Embryonic facial prominence (tissue), 1 donor: ENCODE measurements around the gene PLEKHN1.
"Not testable (repeated sequence)": the region's sequence is repeated elsewhere in the genome, so short reads cannot be mapped to it uniquely, and the experiment has no call there.

ENCODE experiments used
- DNase-seq: peaks from one replicate; pipeline ENCODE4 v3.0.0-alpha.2; 2016; ENCODE audit errors: extremely low spot score

Gene PLEKHN1

DNA sequence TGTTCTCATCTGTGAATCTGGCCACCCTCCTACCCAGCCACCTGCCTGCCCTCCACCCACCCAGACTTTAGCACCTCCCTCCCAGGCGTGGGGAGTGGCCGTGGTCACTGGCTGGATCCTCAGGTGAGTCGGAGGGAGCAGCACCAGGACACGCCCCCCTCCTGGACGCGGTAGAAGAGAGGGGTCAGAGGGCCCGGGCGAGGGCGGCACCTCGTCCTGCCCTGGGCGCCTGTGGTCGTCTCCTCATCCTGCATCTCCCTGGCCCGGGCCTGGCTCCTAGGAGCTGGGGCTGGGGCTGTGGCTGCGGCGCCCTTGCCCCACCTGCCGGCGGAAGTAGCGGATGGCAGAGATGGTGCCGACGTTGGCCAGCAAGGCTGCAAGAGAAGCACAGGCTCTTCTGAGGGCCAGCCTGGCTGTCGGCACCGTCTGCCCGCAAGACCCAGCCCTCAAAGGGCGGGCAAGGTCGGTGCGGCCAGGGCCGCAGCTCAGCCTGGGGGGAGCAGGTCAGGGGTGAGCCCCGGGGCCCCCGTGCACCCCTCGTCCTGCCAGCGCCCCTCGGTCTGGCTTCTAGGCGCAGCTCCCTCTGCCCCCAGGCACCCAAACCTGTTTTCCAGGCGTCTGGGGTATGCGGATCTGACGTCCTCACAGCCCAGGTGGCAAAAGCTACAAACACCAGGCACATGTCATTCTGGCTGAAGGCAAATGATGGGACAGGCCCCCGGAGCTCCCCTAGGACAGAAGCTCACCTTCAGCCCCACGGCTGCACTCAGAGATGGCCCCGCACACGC, 9.8 kb downstream of the PLEKHN1 start:
- DNase-seq = no peak

DNA sequence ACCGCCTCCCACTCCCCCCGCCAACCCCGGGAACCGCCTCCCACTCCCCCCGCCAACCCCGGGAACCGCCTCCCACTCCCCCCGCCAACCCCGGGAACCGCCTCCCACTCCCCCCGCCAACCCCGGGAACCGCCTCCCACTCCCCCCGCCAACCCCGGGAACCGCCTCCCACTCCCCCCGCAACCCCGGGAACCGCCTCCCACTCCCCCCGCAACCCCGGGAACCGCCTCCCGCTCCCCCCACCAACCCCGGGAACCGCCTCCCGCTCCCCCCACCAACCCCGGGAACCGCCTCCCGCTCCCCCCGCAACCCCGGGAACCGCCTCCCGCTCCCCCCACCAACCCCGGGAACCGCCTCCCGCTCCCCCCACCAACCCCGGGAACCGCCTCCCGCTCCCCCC, 10.5 kb downstream of the PLEKHN1 start:
- not testable (repeated sequence) for DNase-seq

DNA sequence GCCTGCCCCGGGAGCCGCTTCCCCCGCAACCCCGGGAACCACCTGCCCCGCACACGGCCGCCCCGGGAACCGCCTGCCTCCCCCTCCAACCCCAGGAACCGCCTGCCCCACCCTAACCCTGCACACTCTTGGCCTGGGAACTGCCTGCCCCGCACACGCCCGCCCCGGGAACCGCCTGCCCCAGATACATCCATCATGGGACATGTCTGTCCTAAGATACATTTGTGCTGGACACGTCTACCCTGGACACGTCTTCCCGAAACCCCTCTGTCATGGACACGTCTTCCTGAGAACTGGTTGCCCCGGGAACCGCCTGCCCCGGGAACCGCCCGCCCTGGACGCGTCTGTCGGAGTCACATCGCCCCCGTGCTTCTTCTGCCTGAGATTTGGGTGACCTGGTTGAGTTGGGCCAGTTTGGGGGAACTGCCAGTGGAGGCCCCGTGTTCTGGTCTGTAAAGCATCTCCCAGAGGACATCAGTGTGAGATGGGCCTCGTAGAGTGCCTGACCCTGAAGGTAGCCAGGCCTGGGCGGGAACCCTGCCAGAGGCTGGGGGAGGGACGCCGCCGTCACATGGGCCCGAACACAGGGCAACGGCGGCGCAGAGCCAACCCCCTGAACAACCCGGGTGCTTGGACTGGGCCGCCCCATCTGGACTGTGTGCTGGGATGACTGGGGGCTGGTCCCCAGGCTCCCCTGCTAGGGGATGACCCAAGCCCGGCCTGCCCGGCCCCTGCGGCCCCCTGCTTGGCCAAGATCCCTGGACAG, 12.0 kb downstream of the PLEKHN1 start:
- no peak for DNase-seq

DNA sequence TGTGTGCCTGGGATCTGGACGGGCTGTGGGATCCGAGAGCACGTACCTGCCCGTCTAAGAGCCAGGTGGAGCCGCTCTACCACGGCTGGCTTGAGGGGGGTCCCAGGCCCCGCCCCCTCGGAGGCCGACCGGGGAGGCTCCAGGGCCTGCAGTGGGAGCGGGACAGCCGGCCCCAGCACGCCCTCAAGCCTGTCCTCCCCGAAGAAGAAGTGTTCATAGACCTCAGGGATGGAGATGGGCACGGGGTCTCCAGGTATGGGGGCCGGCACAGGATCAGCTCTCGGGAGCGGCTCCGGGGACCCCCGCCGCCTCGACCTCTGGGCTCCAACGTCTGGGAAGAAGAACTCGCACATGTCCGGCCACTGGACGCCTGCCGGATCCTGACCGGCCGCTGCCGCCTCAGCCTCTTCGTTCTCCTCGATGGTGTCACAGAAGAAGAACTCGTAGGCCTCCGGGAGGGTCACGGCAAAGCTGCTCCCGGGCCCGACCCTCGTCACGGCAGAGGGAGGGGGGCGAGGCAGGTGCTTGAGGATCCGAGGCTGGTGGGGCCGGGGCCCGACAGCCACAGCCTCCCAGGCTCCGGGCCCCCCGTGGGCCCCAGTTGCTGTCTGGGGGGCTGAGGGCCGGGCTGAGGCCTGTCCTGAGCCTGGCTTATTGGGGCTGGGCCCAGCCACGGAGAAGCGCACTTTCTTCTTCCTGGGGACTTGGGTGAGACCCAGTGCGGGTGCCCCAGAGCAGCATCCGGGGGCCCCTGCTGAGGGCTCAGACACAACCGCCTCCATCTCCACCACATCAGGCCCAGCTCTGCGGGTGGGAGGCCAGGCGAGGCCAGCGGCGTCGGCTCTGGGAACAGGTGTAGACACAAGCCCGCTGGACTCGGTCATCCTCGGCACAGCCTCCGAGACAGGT, 12.8 kb downstream of the PLEKHN1 start:
- no peak for DNase-seq

DNA sequence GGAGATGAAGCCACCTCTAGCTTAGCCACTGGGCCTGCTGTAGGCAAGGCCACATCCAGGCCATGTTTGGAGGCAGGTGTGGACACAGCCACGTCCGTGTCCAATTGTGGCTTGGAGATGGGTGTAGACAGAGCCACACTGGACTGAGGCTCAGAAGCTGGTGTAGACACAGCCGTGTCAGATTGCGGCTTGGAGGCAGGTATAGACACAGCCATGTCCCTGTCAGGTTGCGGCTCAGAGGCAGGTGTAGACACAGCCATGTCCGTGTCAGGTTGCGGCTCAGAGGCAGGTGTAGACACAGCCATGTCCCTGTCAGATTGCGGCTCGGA, 13.4 kb downstream of the PLEKHN1 start:
- DNase-seq = no peak

DNA sequence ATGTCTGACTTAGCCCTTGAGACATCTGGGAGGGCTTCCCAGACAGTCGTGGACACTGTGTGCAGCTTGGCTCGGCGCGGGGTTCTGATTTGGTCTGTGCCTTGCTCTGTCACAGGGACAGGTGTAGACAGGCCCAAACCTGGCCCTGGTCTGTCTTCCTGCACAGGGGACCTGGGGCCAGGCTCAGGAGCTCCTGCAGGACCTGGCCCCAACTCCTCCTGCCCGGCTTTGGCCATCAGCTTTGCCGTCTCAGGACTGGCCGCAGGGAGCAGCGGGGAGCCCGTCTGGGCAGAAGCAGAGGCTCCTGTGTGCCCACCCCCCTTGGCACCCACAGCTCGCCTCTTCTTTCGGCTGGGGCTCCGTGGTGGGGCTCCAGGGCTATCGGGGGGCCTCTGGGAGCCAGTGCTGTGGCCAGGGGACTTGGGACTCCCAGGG, 13.9 kb downstream of the PLEKHN1 start:
- no peak for DNase-seq

DNA sequence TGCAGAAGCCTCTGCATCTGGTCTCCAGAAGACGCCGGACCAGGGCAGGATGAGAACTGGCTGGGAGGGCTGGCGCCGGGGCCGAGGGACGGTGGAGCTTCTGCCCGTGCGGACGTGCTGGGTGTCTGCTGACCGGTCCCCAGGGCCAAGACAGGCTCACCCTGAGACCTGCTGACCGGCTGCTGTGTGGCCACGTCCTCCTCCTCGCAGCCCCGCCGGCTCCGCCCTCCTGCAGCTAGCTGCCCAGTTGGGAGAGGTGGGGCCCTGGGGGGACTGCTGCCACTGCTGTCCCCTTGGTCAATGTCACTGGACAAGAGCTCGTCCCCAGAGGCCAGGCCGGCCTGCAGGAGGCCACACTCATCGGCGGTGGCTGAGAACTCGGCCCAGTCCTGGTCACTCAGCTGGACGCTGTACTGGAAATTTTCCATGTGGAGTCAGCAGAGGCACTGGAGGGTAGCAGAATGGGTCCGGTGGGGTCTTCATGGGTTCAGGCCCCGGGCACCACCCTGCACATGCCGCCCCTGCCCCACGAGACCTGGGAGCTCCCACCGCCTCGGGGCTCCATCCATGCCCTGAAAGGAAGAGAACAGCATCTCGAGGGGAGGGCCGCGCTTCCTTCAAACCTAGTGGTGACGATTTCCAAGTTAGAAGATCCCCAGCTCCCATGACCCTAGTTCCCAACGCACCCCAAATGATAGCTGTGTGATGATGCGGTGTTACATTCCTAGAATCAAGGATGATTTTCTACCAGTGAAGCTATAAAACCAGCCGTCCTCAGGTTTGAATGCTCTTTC, 14.5 kb downstream of the PLEKHN1 start:
- DNase-seq = no peak

DNA sequence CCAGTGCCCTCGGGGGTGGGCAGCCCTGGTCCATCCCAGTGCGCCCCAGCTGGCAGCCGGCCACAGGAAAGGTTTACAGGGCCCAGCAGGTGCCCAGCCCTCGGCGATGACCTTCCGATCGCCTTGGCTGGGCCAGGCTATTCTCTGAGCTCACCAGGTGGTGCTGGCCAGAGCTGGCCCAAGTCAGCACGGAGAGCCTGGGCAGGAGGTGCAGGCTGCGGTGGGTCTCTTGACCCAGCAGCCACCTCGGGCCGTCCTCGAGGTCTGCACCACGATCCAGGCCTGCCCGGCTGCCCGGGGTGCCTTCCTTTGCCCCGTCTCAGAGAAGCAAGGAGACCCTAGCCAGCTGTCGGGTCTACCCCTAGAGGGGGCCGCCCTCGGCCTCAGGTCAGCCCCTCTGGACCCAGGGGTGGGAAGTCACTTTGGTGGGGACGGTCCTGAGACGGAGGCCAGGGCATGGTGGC, 15.2 kb downstream of the PLEKHN1 start:
- no peak for DNase-seq

DNA sequence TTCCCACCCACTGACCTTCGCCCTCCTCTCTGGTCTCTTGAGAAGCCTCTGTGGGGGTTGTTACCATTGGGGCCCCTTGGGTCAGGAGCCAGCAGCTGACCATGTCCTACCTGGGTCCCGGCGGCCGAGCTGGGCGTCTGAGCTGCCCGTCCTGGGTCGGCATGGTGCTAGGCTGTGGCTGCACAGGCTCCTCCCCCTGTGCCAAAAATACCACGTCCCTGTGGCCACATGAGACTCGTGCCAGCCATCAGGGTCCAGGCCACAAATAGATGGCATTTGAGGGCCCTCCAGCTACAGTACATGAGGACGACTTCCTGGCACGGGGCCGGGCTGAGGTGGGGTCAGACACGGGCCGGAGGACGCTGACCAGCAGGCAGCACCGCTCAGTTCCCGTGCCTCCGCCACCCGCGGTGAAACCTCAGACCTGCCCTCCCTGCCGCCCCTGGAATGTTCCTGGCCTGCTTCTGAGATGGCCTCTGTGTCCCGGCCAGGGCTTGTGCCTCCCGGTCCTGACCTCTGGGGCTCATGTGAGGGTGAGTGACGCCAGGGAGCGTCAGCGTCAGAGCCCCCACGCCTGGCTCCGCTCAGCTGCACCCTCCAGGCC, 15.8 kb downstream of the PLEKHN1 start, which contains the start of gene PERM1:
Gene PERM1, minus strand, starts transcription at position 139 of the 604 bp plus-strand sequence. CDS start 1,064 bp downstream, outside the sequence.
- DNase-seq = no peak

DNA sequence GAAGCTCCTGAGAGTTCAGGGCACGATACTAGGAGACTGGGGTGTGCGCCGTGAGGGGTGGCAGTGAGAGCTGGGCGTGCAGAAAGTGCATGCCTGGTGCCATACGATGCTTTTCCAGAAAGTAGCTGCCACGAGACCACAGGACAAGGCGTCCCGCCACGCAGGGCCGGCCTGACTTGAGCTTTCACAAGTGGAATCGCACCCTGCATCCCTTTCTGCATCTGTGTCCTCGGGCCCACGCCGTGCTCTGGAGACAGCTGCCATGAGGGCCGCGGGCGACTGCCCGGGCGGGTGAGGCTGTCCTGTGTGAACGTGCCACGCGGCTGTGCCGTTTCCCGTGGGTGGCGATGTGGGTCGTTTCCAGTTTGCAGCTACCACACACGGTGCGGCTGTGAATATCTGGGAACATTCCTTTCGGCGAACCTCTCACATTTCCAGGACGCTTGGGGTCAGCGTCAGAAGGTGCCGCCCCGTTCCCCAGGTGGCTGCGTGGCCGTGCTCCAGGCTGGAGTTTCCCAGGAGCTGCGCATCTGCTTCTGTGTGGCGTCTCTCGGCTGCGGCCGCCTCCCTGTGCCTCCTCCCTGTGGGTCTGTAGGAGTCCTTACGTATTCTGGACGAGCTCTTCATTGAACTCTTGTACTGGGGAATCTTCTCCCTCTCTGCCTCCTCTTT, 16.6 kb downstream of the PLEKHN1 start:
- no peak for DNase-seq

DNA sequence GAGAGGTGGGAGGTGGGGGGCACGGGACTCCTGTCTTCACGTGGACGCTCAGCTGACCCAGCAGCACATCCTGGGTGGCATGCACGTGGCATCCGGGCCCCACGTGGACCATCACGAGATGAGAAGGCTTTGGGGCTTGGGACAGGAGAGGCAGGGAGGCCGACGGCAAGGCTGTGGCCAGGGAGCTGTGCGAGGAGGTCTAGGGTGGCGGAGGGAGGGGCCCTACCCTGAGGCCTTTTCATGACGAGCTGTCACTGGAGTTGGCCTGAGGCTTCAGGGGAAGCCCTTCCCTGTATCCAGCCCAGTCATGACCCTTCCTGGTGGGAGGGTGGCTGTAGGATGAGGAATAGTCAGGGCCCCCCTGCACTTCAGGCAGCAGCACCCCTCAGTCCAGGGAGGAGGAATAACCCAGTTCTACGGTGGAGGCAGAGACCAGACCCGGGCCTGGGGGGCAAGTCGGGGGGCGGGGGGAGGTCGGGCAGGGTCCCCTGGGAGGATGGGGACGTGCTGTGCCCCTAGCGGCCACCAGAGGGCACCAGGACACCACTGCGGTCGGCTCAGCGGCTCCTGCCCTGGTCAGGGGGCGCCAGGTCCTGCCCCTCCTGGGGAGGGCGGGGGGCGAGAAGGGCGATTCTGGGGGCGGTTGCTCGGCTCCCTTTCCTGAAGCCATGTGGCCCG, 17.7 kb downstream of the PLEKHN1 start:
- DNase-seq = no peak

DNA sequence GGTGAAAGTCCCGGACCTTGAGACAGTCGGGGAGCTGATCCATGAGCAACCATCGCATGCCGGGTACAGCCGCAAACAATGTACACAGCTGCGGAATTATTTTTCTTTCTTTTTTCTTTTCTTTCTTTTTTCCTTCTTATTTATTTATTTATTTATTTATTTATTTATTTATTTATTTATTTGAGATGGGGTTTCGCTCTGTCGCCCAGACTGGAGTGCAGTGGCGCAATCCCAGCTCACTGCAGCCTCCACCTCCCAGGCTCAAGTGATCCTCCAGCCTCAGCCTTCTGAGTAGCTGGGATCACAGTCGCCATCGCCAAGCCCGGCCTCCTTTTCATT, 18.2 kb downstream of the PLEKHN1 start:
- DNase-seq = no peak

DNA sequence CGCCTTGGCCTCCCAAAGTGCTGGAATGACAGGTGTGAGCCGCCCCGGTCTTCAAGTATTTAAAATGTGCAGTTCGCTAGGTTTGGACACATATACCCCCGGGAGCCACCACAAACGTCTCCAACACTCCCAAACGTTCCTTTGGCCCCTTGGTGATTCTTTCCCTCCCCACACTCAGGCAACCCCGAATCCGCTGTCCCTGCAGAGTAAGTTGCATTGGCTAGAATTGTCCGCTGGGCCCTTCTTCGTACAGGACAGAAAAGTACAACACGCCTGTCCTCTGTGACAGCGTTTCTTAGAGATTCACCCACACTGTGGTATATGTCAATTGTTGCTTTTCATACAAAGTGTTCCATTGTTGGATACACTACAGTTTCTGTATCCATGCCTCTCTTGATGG, 18.8 kb downstream of the PLEKHN1 start:
- no peak for DNase-seq

DNA sequence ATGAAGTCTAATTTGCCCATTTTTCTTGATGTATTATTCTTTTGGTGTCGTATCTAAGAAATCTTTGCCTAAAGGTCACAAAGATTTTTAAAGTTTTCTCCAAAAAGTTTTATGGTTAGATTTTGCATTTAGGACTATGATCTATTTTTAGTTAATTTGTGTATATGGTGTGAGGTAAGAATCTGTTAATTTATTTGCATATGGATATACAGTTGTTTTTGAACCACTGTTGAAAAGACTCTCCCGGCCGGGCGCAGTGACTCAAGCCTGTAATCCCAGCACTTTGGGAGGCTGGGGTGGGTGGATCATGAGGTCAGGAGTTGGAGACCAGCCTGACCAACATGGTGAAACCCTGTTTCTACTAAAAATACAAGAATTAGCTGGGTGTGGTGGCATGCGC, 21.8 kb downstream of the PLEKHN1 start:
- not testable (repeated sequence) for DNase-seq

DNA sequence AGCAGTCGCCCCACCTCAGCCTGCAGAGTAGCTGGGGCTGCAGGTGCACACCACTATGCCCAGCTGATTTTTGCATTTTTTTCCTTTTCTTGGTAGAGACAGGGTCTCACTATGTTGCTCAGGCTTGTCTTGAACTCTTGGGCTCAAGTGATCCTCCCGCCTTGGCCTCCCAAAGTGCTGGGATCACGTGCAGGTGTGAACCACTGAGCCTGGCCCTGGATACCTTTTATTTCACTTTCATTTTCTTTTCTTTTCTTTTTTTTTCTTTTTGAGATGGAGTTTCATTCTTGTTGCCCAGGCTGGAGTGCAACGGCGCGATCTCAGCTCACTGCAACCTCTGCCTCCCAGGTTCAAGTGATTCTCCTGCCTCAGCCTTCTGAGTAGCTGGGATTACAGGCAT, 25.0 kb downstream of the PLEKHN1 start:
- not testable (repeated sequence) for DNase-seq

DNA sequence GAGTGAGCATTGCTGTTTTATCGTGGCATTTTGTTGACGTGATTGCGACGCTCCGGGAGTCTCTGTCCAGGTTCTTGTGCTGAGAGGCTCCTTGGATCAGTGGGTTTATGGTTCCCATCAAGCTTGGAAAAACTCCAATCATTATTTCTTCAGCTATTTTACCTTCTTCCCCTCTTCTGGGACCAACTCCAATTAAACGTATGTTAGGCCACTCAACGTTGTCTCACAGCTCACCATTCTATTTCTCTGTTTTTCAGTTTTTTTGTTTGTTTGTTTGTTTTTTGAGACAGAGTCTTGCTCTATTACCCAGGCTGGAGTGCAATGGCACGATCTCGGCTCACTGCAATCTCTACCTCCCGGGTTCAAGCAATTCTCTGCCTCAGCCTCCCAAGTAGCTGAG, 25.6 kb downstream of the PLEKHN1 start:
- no peak for DNase-seq

DNA sequence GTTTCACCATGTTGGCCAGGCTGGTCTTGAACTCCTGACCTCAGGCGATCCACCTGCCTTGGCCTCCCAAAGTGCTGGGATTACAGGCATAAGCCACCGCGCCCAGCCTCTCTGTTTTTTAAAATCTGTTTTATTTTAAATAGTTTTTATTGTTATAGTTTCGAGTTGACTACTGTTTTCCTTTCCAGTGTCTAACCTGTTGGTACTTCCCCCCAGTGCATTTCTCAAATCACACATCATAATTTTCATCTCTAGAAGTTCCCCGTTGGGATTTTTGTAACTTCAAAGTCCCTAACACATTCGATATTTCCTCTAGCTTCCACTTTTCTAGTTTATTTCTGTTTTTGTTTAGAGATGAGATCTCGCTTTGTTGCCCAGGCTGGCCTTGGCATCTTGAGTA, 26.1 kb downstream of the PLEKHN1 start:
- DNase-seq = no peak

DNA sequence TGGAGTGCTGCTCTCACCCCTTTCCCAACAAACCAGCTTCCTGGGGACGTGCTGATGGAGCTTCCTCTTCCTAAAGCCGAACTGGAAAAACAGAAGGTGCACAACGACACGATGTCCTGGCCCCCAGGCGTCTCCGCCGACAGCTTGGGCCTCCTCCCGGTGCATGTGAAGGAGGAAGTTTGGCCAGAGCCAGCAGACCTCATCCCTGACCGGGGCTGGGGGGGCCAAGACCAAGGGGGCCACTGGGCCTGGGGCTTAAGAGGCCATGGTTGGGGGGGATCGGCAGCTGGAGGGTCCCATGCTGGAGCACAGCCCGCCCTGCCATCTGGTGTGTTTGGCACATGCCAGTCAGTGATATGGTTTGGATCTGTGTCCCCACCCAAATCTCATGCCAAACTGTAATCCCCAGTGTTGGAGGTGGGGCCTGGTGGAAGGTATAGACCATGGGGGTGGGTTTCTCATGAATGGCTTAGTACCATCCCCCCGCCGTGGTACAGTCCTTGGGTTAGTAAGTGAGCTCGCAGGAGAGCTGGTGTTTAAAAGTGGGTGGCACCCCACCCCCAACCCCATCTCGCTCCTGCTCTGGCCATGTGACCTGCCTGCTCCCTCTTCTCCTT, 27.2 kb downstream of the PLEKHN1 start:
- DNase-seq = no peak

DNA sequence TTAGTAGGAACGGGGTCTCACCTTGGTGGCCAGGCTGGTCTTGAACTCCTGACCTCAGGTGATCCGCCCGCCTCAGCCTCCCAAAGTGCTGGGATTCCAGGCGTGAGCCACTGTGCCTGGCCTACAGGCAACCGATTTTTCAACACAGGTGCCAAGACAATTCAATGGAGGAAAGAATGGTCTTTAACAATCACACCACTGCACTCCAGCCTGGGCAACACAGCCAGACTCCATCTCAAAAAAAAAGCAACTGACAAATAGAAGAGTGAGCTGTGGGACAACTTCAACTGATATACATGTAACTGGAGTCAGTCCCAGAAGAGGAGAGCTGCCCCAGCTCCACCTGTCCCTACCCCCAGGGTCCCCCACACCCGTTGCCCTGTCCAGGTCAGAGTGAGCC, 28.3 kb downstream of the PLEKHN1 start:
- DNase-seq = not testable (repeated sequence)
